Common myeloid progenitor, CD34-positive (primary cell): ENCODE data around the gene EXOC6B.

Experiments
- CTCF ChIA-PET: fragments of 350-600 bp; sonication (Branson Sonifier 250); formaldehyde crosslinking; loops from one replicate; lab custom pipeline; 2021; ENCODE audit warnings: antibody characterized with exemption; lab: Charles Lee
- POLR2A ChIA-PET: fragments of 350-600 bp; sonication (Branson Sonifier 250); formaldehyde crosslinking; loops from one replicate; lab custom pipeline; 2021; ENCODE audit warnings: antibody characterized with exemption; lab: Charles Lee
- DNase-seq, 3 donors: peaks; one replicate each; pipeline versions ENCODE4 v3.0.0 to v3.0.0-alpha.2; 2013
- H3K27ac ChIP-seq, 2 experiments: 1 replicate in 1 of 2; 2 replicates in 1 of 2; pipeline ENCODE4 v1.7.0; 2013; ENCODE audit warnings: inconsistent platforms in 2 of 2, low read length in 2 of 2, mild to moderate bottlenecking in 2 of 2, low read depth in 1 of 2, moderate library complexity in 1 of 2; ENCODE audit not compliant: severe bottlenecking in 2 of 2, insufficient read depth in 1 of 2, poor library complexity in 1 of 2
- H3K27me3 ChIP-seq, 5 experiments: replicated peaks in 2 of 5; 1 replicate in 3 of 5; 2 replicates in 2 of 5; pipeline versions ENCODE4 v1.6.1 to v1.7.0; 2013; ENCODE audit warnings: low read length in 4 of 5, mild to moderate bottlenecking in 2 of 5, moderate library complexity in 2 of 5, inconsistent platforms in 1 of 5; ENCODE audit not compliant: insufficient read depth in 5 of 5, control insufficient read depth in 4 of 5
- H3K36me3 ChIP-seq, 4 experiments: 1 replicate in 2 of 4; 2 replicates in 2 of 4; pipeline versions ENCODE4 v1.6.1 to v1.7.0; 2013; ENCODE audit warnings: low read length in 3 of 4, control low read depth in 1 of 4, mild to moderate bottlenecking in 1 of 4; ENCODE audit not compliant: control insufficient read depth in 4 of 4, insufficient read depth in 4 of 4
- H3K4me1 ChIP-seq, 4 experiments: 1 replicate in 3 of 4; 2 replicates in 1 of 4; pipeline versions ENCODE4 v1.6.1 to v1.7.1; 2013; ENCODE audit warnings: low read length in 3 of 4, mild to moderate bottlenecking in 3 of 4, control low read depth in 1 of 4, inconsistent platforms in 1 of 4, moderate library complexity in 1 of 4; ENCODE audit not compliant: control insufficient read depth in 4 of 4, insufficient read depth in 4 of 4; ENCODE audit errors: control extremely low read depth in 1 of 4
- H3K4me3 ChIP-seq, 7 experiments: 1 replicate in 4 of 7; 2 replicates in 3 of 7; pipeline versions ENCODE4 v1.5.1 to v1.7.0; 2013; ENCODE audit warnings: mild to moderate bottlenecking in 7 of 7, low read length in 6 of 7, moderate library complexity in 6 of 7, inconsistent platforms in 2 of 7, low read depth in 2 of 7, control low read depth in 1 of 7; ENCODE audit not compliant: insufficient read depth in 4 of 7, control insufficient read depth in 1 of 7; ENCODE audit errors: extremely low read depth in 1 of 7
- H3K9me3 ChIP-seq, 5 experiments: 1 replicate in 4 of 5; 2 replicates in 1 of 5; pipeline versions ENCODE4 v1.6.1 to v1.7.1; 2013; ENCODE audit warnings: low read length in 4 of 5, mild to moderate bottlenecking in 2 of 5, inconsistent platforms in 1 of 5, low read depth in 1 of 5, moderate library complexity in 1 of 5; ENCODE audit not compliant: control insufficient read depth in 4 of 5, insufficient read depth in 2 of 5; ENCODE audit errors: control extremely low read depth in 1 of 5
- WGBS: methylation state at CpG from one replicate; pipeline ENCODE4 v1.1.5; 2013; ENCODE audit not compliant: insufficient coverage; 5-methylcytosine and 5-hydroxymethylcytosine counted together

EXOC6B gene

DNA sequence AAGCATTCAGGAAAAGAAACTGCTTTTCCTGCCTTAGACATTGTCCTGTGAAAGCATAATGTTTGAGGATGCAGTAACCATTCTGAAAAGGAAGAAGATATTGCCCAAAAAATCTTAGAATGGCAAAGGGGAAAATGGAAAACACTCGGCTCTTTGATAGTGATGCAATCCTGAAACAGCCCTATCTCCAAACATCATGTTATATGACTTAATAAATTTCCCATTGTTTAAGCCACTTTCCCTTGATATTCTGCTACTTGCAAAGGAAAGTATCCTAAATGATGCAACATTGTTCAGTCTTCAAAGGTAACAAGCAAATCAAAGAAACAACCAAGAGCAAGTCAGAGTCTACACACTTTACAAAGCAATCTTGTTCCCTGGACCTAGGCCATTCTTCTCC is 78.5 kb downstream of the EXOC6B start:
- CTCF ChIA-PET = interaction anchor here (1.4 to 1.7 kb wide), 2 partner anchors 11 to 23 kb away, joined by 4 read pairs; no protein-coding TSS in a partner anchor
- H3K9me3 ChIP-seq = no peaks in the 10 kb centered on the region
- H3K4me3 ChIP-seq = no peak overlapping the region
- H3K36me3 ChIP-seq = no peaks in the 10 kb centered on the region
- H3K27ac ChIP-seq = no peak overlapping the region
- WGBS = 86% methylated on average over 1 of the region's 1 CpG
- no peaks in the 10 kb centered on the region for H3K27me3 ChIP-seq
- POLR2A ChIA-PET = no interaction called here
- DNase-seq = no peak
- peaks cover 0 to 2% (median 0%) of the 10 kb centered on the region in 4 experiments for H3K4me1 ChIP-seq

DNA sequence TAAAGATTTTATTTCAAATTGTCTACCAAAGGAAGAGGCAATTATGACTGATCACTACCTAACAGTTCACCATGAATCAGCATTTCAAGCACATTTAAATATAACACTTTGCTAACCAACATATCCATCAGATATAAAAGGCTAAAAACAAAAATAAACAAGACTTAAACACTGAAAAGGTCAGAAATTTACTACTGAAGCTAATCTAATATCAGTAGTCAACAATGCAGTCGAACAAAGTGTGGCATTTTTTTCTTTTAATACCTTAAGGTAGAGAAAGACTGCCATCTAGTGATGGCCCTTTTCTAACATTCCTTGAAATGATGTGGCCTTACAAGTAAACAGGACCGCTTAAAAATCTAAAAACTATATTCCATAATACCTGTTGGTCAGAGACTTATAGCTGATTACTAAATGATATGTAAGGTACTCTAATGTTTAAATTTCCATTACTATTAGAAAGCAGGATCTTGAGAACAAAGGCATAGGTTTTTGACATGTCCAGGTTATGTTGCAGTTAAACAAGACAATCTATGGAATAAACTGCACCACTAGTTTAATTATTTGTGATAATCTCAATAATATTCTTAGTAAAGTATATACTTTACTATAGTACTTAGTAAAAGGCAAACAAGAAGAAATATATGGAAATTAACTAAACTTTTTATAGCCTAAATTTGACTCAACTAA is 80.0 kb downstream of the EXOC6B start:
- H3K27ac ChIP-seq = no peak overlapping the region
- CTCF ChIA-PET = interaction anchor here (0.9 to 1.8 kb wide), 11 partner anchors 9 to 1198 kb away, joined by 3 to 6 read pairs (median 3); no protein-coding TSS in a partner anchor
- no peaks in the 10 kb centered on the region for H3K9me3 ChIP-seq
- H3K27me3 ChIP-seq = no peaks in the 10 kb centered on the region
- POLR2A ChIA-PET = no interaction called here
- H3K36me3 ChIP-seq = no peaks in the 10 kb centered on the region
- peak; percentile 56 to 77 (median 71) for DNase-seq
- no peak overlapping the region for H3K4me3 ChIP-seq
- H3K4me1 ChIP-seq = peaks cover 0 to 2% (median 0%) of the 10 kb centered on the region in 4 experiments
- WGBS = 17% methylated on average over 1 of the region's 2 CpGs

DNA sequence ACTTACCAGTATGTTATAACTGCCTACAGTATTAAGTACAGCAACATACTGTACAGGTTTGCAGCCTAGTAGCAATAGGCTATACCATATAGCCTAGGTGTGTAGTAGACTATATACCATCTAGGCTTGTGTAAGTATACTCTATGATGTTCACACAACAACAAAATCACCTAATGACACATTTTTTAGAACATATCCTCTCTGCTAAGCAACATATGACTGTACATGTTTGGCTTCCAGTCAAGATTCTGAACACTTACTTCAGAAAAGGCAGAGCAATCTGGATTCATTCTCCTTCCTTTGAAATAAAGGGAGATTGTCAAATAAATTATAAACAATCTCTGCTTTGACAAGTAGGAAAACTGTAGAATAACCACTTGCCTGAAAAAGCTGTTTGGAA is 81.8 kb downstream of the EXOC6B start:
- Histone ChIP-seq H3K9me3 (no peaks in the 10 kb centered on the region), H3K27me3 (no peaks in the 10 kb centered on the region), H3K36me3 (no peaks in the 10 kb centered on the region), H3K4me3 (no peak overlapping the region), H3K4me1 (peaks cover 0 to 2% (median 0%) of the 10 kb centered on the region in 4 experiments), H3K27ac (no peak overlapping the region)
- no peak for DNase-seq
- CTCF ChIA-PET = interaction anchor here (1.3 kb wide), 1 partner anchor 1196 kb away, joined by 3 read pairs; no protein-coding TSS in a partner anchor
- POLR2A ChIA-PET = no interaction called here

DNA sequence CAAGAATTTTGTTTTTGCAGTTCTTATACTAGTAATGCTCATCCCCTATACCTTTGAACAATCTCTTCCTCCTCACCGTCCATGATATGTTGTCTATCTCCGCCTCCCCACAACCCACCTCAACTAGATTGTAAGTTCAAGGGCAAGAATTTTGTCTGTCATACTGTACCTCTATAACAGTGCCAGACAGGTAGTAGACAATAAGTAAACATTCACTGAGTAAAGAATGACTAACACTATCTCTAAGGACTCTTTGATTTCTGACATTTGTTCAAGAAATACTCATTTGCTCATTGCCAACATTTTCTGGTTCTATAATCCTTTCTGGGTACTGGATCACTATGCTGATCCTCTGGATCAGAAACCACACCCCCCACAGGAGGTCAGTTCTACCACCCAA is 82.4 kb downstream of the EXOC6B start:
- CTCF ChIA-PET = interaction anchor here (0.7 to 1.3 kb wide), 2 partner anchors 819 to 1195 kb away, joined by 3 read pairs; no protein-coding TSS in a partner anchor
- Histone ChIP-seq H3K27ac (no peak overlapping the region), H3K36me3 (no peaks in the 10 kb centered on the region), H3K9me3 (no peaks in the 10 kb centered on the region), H3K4me3 (no peak overlapping the region), H3K4me1 (peaks cover 0 to 2% (median 0%) of the 10 kb centered on the region in 4 experiments), H3K27me3 (no peaks in the 10 kb centered on the region)
- WGBS = no CpG with 5 or more reads among the region's 2 CpGs
- POLR2A ChIA-PET = no interaction called here
- DNase-seq = no peak

DNA sequence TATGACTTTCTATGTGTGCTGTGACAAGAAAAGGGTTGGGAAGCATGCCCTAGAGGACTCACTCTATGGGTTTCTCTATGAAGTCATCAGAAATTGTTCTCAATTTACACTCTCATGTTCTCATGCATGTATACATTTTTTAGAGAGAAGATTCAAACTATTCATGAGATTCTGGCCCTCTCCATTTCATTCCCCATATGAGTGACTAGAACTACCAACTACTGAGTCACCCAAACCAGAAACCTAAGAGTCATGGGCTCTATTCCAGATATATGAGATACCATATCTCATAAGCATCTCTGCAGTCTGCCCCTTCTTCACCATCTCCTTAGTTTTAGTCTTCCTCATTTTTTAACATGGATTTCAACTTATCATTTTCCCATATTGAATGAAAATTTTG is 87.7 kb downstream of the EXOC6B start:
- no peak overlapping the region for H3K27ac ChIP-seq
- no peaks in the 10 kb centered on the region for H3K9me3 ChIP-seq
- no peaks in the 10 kb centered on the region for H3K36me3 ChIP-seq
- no peaks in the 10 kb centered on the region for H3K4me1 ChIP-seq
- H3K27me3 ChIP-seq = no peaks in the 10 kb centered on the region
- POLR2A ChIA-PET = no interaction called here
- CTCF ChIA-PET = no interaction called here
- H3K4me3 ChIP-seq = no peak overlapping the region
- no peak for DNase-seq

DNA sequence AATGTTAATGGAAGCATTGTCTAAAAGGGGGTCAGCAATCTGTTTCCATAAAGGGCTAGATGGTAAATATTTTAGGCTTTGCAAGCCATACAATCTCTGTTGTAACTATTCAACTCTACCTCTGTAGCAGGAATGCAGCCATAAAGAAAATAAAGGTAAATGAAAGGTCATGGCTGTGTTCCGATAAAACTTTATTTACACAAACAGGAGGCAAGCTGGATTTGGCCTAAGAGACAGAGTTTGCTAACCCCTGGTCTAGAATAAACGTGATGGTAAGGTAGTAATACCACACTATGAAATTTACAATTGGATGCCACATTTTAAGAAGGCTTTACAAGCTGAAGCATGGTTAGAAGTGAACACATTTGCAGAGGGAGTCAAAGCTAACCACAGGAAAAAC is 91.4 kb downstream of the EXOC6B start:
- Histone ChIP-seq H3K36me3 (peaks cover 0 to 3% (median 0%) of the 10 kb centered on the region in 4 experiments), H3K27me3 (no peaks in the 10 kb centered on the region), H3K27ac (no peak overlapping the region), H3K9me3 (no peaks in the 10 kb centered on the region), H3K4me3 (no peak overlapping the region), H3K4me1 (no peaks in the 10 kb centered on the region)
- POLR2A ChIA-PET = no interaction called here
- DNase-seq = no peak
- CTCF ChIA-PET = no interaction called here
- no CpG with 5 or more reads among the region's 2 CpGs for WGBS

DNA sequence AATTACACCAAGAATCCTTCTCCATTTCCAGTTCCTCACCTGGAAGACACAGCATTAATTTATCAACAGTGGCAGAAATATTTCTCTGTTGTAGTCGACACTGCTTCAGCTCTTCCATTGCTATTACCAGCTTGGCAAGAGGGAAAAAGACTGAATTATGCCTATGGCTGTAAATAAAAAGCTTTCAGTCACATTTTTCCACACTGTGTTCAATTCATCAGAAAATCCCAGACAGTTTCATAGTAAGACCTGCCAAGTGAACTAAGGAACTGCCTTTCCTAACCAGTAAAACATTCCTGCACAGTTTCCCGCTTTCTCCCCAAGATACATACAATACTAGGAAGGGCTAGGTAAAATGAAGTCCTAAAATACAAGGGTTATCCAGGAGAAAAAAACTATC is 94.7 kb downstream of the EXOC6B start:
- no peaks in the 10 kb centered on the region for H3K9me3 ChIP-seq
- peaks cover 0 to 3% (median 0%) of the 10 kb centered on the region in 4 experiments for H3K36me3 ChIP-seq
- no peak overlapping the region for H3K27ac ChIP-seq
- WGBS = no CpG with 5 or more reads among the region's 2 CpGs
- no peaks in the 10 kb centered on the region for H3K27me3 ChIP-seq
- POLR2A ChIA-PET = no interaction called here
- H3K4me1 ChIP-seq = no peaks in the 10 kb centered on the region
- CTCF ChIA-PET = no interaction called here
- H3K4me3 ChIP-seq = no peak overlapping the region
- DNase-seq = no peak
